Thymus (tissue), 11 donors: ENCODE results near the gene KDSR. TPM values are rescaled to one million over a fixed set of nuclear protein-coding genes. Genes with fewer than 3 reads are reported as not detected.

Source experiments
- DNase-seq, 9 donors: peaks; one replicate each; pipeline ENCODE4 v3.0.0-alpha.2; 2013; ENCODE audit warnings: low spot score in 9 of 9, low read depth in 6 of 9, missing footprints in 1 of 9
- H3K27ac ChIP-seq, 2 donors: one replicate each; pipeline ENCODE4 v1.5.1; 2013; ENCODE audit warnings: control low read depth in 1 of 2, low read depth in 1 of 2, low read length in 1 of 2, mild to moderate bottlenecking in 1 of 2, moderate library complexity in 1 of 2
- H3K27me3 ChIP-seq, 2 donors: one replicate each; pipeline ENCODE4 v1.5.1; 2013; ENCODE audit warnings: low read length in 1 of 2; ENCODE audit not compliant: control insufficient read depth in 2 of 2, insufficient read depth in 1 of 2
- H3K36me3 ChIP-seq, 2 donors: one replicate each; pipeline ENCODE4 v1.5.1; 2013; ENCODE audit warnings: low read length in 1 of 2, mild to moderate bottlenecking in 1 of 2, moderate library complexity in 1 of 2; ENCODE audit not compliant: control insufficient read depth in 2 of 2, insufficient read depth in 2 of 2
- H3K4me1 ChIP-seq, 2 donors: one replicate each; pipeline ENCODE4 v1.5.1; 2013; ENCODE audit warnings: low read length in 2 of 2; ENCODE audit not compliant: control insufficient read depth in 2 of 2, insufficient read depth in 2 of 2
- H3K4me3 ChIP-seq, 2 donors: one replicate each; pipeline ENCODE4 v1.5.1; 2013; ENCODE audit warnings: low read length in 2 of 2, control low read depth in 1 of 2, mild to moderate bottlenecking in 1 of 2
- H3K9me3 ChIP-seq, 2 donors: one replicate each; pipeline ENCODE4 v1.5.1; 2013; ENCODE audit warnings: low read length in 1 of 2, mild to moderate bottlenecking in 1 of 2; ENCODE audit not compliant: control insufficient read depth in 2 of 2, insufficient read depth in 1 of 2
- WGBS: extraction: QIAGEN DNeasy Blood & Tissue Kit; methylation state at CpG from one replicate; pipeline ENCODE4 v1.1.7; 2013; 5-methylcytosine and 5-hydroxymethylcytosine counted together
- polyA plus RNA-seq: library from polyadenylated mRNA; stranded (reverse); fragments of 200-250 nt; gene quantifications from one replicate; pipeline ENCODE4 v1.2.3, GENCODE V29; 2013
- total RNA-seq: library from RNA; stranded (reverse); fragments of 120-200 nt; gene quantifications from one replicate; pipeline ENCODE4 v1.2.4, GENCODE V29; 2013
- donor health status: healthy.

KDSR gene
- total and polyA plus RNA-seq, 2 donors = 12.2 to 28.0 TPM

GRCh38 chr18:63306819-63307550, 60.0 kb downstream of the KDSR start:
- Histone ChIP-seq H3K27me3 (no peaks in the 10 kb centered on the region), H3K9me3 (no peaks in the 10 kb centered on the region), H3K36me3 (no peaks in the 10 kb centered on the region), H3K4me1 (peaks cover 0 to 6% of the 10 kb centered on the region in 2 donors), H3K4me3 (no peak overlapping the region), H3K27ac (peak overlapping the region in 1 of 2 donors; percentile 31)
- WGBS = 96% methylated on average over 7 of the region's 7 CpGs
- no peak for DNase-seq

DNA sequence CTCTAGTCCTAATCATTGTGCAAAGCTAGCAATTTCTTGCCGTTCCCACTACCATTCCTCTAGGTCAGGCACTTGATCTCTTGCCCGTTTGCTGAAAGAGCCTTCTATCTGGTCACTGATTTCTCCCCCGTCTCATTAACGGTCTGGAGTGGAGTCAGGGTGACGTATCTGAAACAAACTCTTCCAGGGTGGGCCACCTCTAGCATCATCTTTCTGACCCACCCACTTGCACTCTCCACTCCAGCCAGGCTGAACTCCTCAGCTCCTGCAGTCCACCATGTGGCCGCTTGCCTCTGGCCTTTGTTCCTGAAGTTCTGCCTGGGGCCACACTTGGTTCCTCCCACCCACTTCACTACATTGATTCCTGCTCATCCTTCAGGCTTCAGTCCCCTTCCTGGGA, 60.8 kb downstream of the KDSR start:
- Histone ChIP-seq H3K9me3 (no peaks in the 10 kb centered on the region), H3K27ac (no peak overlapping the region), H3K27me3 (no peaks in the 10 kb centered on the region), H3K4me3 (no peak overlapping the region), H3K36me3 (peaks cover 0 to 4% of the 10 kb centered on the region in 2 donors), H3K4me1 (peaks cover 0 to 6% of the 10 kb centered on the region in 2 donors)
- 97% methylated on average over 6 of the region's 6 CpGs for WGBS
- DNase-seq = no peak

GRCh38 chr18:63303547-63303946, 63.5 kb downstream of the KDSR start:
- 85% methylated on average over 3 of the region's 3 CpGs for WGBS
- Histone ChIP-seq H3K27ac (no peak overlapping the region), H3K27me3 (no peaks in the 10 kb centered on the region), H3K4me1 (peaks cover 16 to 17% of the 10 kb centered on the region in 2 donors), H3K4me3 (no peak overlapping the region), H3K9me3 (no peaks in the 10 kb centered on the region), H3K36me3 (peaks cover 0 to 4% of the 10 kb centered on the region in 2 donors)
- no peak for DNase-seq

GRCh38 chr18:63302636-63303405, 64.2 kb downstream of the KDSR start:
- Histone ChIP-seq H3K4me1 (peaks cover 16 to 24% of the 10 kb centered on the region in 2 donors), H3K36me3 (peaks cover 2 to 10% of the 10 kb centered on the region in 2 donors), H3K9me3 (no peaks in the 10 kb centered on the region), H3K27ac (no peak overlapping the region), H3K27me3 (no peaks in the 10 kb centered on the region), H3K4me3 (no peak overlapping the region)
- DNase-seq = no peak
- WGBS = 83% methylated on average over 5 of the region's 5 CpGs

DNA sequence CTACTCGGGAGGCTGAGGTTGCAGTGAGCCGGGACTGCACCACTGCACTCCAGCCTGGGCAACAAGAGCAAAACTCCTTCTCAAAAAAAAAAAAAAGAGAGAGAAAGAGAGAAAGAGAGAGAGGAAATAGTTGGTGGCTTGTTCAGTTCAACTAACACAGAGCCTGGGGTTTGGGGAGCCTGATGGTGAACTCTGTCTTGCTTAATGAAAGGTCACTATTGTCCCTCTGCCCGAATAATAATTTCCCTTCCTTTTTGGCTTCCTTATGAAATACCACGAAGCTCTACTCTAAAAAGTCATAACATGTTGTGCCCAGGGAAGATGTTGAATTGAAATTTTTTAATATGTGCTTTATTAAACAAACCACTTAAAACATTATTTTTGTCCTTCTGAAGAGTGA, 64.8 kb downstream of the KDSR start:
- Histone ChIP-seq H3K4me3 (no peak overlapping the region), H3K27me3 (no peaks in the 10 kb centered on the region), H3K27ac (no peak overlapping the region), H3K9me3 (no peaks in the 10 kb centered on the region), H3K36me3 (peaks cover 6 to 15% of the 10 kb centered on the region in 2 donors), H3K4me1 (peaks cover 16 to 24% of the 10 kb centered on the region in 2 donors)
- no peak for DNase-seq
- WGBS = 90% methylated on average over 4 of the region's 4 CpGs

DNA sequence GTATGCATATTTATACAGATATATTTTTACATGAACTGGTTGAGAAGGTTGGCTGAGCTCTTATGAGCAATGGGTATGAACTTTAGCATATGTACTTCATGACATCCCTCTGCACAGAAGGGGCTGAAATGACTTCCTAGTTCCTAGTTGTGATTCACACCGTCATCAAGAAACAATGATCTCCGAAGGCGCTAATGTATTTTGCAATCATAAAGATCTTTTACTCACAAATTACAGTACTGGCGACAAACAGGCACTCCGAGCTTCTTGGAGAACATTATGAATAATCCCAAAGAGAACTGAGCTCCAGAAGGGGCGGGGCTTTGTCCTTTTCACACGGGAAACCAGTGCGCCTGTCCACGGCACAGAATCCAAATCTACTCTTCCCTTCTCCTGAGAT, 65.6 kb downstream of the KDSR start:
- 95% methylated on average over 9 of the region's 9 CpGs for WGBS
- Histone ChIP-seq H3K27me3 (no peaks in the 10 kb centered on the region), H3K4me1 (peaks cover 16 to 24% of the 10 kb centered on the region in 2 donors), H3K36me3 (peaks cover 6 to 15% of the 10 kb centered on the region in 2 donors), H3K4me3 (no peak overlapping the region), H3K27ac (no peak overlapping the region), H3K9me3 (no peaks in the 10 kb centered on the region)
- DNase-seq = no peak

DNA sequence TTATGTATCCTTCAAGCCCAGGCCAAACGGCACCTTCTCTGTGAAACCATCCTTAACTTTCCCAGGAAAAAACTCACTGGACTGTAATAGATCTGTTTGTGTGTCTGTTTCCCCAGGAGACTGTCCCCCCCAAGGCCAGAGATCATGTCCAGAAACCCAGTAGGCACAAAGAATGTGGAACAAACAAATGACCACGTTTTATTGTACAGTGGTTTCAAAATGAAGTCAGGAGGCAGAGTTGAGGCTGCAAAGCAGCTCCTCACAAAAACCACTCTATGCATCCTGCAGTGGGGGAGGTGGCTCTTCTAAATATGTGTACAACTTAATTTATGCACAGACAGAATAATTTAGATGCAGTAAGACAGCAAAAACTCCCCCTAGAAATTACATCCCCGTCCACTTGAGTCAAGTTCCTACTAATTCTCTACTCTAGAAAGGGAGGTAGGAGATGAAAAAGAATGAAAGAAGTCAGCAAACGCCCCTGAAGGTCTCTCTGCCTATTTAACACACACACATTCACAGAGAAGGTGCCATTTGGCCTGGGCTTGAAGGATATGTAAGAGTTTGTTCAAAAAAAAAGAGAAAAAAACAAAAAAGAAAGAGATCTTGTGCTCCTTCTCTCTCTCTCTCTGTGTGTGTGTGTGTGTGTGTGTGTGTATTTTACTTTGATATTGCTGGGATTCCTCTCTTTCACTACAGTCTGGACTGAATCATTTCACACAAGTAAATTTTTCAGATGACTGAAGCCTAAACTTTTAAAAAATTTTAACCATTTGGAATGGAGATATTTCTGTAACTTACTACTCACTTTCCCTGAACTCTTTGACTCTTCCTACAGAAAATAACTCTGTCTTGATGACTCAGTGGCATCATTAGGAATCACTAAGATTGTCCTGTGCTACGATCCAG, 66.9 kb downstream of the KDSR start:
- H3K27ac ChIP-seq = peak overlapping the region; percentile 27 to 74
- peak in 1 of 9 donors; percentile 61 for DNase-seq
- H3K4me3 ChIP-seq = no peak overlapping the region
- peaks cover 6 to 15% of the 10 kb centered on the region in 2 donors for H3K36me3 ChIP-seq
- no peaks in the 10 kb centered on the region for H3K27me3 ChIP-seq
- peaks cover 16 to 24% of the 10 kb centered on the region in 2 donors for H3K4me1 ChIP-seq
- H3K9me3 ChIP-seq = no peaks in the 10 kb centered on the region
- 75% methylated on average over 5 of the region's 5 CpGs for WGBS

DNA sequence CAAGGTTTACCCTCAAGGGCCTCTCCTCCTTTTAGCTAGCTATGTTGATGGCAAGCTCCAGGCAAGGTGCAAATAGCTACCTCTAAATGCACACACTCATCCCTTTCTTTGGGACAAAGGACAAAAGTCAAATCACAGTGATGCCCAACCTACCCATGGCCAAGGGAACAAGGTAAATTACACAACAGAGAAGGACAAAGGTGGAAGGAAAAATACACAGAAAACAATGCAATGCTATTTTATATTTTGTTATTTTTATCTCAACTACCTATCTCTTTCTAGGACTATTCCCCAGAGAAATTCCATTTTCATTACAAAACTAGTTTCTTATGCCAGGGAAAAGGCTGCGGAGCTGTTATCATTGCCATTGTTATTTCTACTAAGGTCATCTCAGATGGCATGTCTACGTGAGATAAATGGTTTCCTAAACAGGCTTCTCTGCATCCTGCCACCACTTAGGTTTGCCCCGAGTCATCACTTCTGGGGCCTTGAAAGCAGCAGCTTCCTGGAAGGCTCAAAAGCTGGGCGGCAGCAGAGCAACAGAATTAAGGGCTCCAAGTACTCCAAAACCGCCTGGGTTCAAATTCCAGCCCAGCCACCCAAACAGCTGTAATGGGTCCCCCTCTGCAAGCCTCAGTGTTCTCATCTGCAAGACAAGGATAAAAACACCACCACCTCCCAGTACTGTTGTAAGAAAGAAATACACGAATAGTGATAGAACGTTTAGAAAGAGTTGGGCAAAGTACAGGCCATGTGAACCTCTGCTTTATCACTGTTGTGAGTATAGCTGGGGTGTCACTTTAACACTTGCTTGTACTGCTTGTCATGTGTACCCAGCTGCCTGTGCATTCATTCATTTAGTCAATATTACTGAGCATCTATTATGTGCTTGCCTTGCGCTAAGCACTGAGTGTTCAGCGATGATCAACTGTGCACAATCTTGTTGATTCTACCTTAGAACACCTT, 68.3 kb downstream of the KDSR start:
- no peaks in the 10 kb centered on the region for H3K9me3 ChIP-seq
- H3K27ac ChIP-seq = peak overlapping the region in 1 of 2 donors; percentile 8
- no peak overlapping the region for H3K4me3 ChIP-seq
- DNase-seq = peak in 2 of 9 donors; percentile 42 to 65
- WGBS = 87% methylated on average over 9 of the region's 9 CpGs
- H3K27me3 ChIP-seq = no peaks in the 10 kb centered on the region
- peaks cover 16 to 29% of the 10 kb centered on the region in 2 donors for H3K4me1 ChIP-seq
- peaks cover 6 to 20% of the 10 kb centered on the region in 2 donors for H3K36me3 ChIP-seq
